Middle frontal gyrus (tissue), 1 donor: ENCODE measurements around the gene IL17RD.
"Not testable (repeated sequence)": the region's sequence is repeated elsewhere in the genome, so short reads cannot be mapped to it uniquely, and the experiment has no call there.

Experiments
- DNase-seq: peaks from one replicate; pipeline ENCODE4 v3.0.0-alpha.2; 2015; ENCODE audit warnings: low spot score; ENCODE audit errors: extremely low spot score

The IL17RD gene

GRCh38 chr3:57093971-57094535 lies 71.1 kb downstream of the IL17RD start:
- DNase-seq = no peak

GRCh38 chr3:57093489-57093888 lies 71.7 kb downstream of the IL17RD start:
- DNase-seq = no peak

GRCh38 chr3:57091521-57092273 lies 73.5 kb downstream of the IL17RD start:
- DNase-seq = no peak

- no peak for DNase-seq
These were observed 76.1 kb downstream of the IL17RD start for GRCh38 chr3:57089043-57089442.

GRCh38 chr3:57088503-57088902 lies 76.7 kb downstream of the IL17RD start:
- no peak for DNase-seq

- DNase-seq = no peak
These were observed 77.6 kb downstream of the IL17RD start for GRCh38 chr3:57087361-57088092.

GRCh38 chr3:57086201-57086600 lies 79.0 kb downstream of the IL17RD start:
- no peak for DNase-seq

GRCh38 chr3:57085211-57085610 lies 79.9 kb downstream of the IL17RD start:
- DNase-seq = no peak

- not testable (repeated sequence) for DNase-seq
These were observed 81.7 kb downstream of the IL17RD start for GRCh38 chr3:57083266-57083995.

- no peak for DNase-seq
These were observed 82.7 kb downstream of the IL17RD start for GRCh38 chr3:57082481-57082880.

GRCh38 chr3:57081173-57081572 lies 84.0 kb downstream of the IL17RD start:
- no peak for DNase-seq

- DNase-seq = no peak
These were observed 85.0 kb downstream of the IL17RD start for GRCh38 chr3:57080171-57080570.

- no peak for DNase-seq
These were observed 85.7 kb downstream of the IL17RD start for GRCh38 chr3:57079474-57079831.

GRCh38 chr3:57078635-57079473 lies 86.3 kb downstream of the IL17RD start:
- DNase-seq = no peak

GRCh38 chr3:57078344-57078634 lies 86.9 kb downstream of the IL17RD start:
- no peak for DNase-seq

GRCh38 chr3:57077630-57078343 lies 87.4 kb downstream of the IL17RD start:
- no peak for DNase-seq

GRCh38 chr3:57076422-57076951 lies 88.7 kb downstream of the IL17RD start:
- DNase-seq = no peak

GRCh38 chr3:57074135-57074534 lies 91.0 kb downstream of the IL17RD start:
- DNase-seq = no peak

GRCh38 chr3:57073628-57074027 lies 91.5 kb downstream of the IL17RD start:
- no peak for DNase-seq

- DNase-seq = no peak
These were observed 95.7 kb downstream of the IL17RD start for GRCh38 chr3:57069503-57069902.
